Retina (tissue), 1 donor: Measurements from ENCODE around the gene C17orf114.
A peak's percentile ranks its signal among the peaks of the same experiment; 100 is the strongest.

ENCODE experiments used
- DNase-seq: peaks from one replicate; pipeline ENCODE4 v3.0.0-alpha.2; 2016

The C17orf114 gene

GRCh38 chr17:4785311-4786105 is 16.6 kb downstream of the C17orf114 start:
- DNase-seq = peak; percentile 70

DNA sequence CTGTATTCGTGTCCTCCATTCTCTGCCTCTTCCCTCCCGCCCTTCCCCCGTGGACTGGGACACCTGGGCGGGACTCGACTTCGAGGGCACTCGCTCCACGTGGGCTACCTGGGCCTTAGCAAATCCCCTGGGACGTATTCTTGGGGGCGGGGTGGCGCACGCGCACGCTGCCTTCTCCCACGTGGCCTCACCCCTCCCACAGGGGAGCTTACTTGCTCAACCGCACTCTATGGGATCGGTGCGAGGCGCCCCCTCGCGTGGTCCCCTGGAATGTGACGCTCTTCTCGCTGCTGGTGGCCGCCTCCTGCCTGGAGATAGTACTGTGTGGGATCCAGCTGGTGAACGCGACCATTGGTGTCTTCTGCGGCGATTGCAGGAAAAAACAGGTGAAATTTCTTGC is 19.5 kb downstream of the C17orf114 start:
- DNase-seq = peak; percentile 10

DNA sequence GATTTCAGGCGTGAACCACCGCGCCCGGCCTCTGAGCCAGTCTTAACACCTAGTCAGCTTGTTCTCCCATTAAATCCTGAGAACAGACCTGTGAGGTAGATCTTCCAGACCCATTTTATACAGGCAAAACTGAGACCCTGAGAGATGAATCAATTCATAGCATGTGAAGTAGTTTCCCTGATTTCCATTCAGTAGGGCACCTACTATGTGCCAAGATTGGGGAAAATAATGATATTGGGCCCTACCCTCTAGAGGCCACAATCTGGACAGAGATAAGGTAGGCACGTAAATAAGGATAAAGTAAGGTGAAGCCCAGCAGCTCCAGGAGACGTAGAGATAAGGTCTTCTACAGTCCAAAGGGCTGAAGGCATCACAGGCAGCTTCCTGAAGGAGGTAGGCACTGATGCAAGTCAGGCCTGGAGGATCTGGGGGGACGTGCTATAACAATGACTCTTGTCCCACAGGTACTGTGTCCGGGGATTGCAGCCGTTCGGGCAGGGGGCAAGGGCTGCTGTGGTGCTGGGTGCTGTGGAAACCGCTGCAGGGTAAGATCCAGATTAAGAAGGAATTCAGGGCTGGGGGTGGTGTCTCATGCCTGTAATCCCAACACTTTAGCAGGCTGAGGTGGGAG is 21.7 kb downstream of the C17orf114 start:
- DNase-seq = no peak

- DNase-seq = no peak
Observed at GRCh38 chr17:4777969-4778760, 24.0 kb downstream of the C17orf114 start.

DNA sequence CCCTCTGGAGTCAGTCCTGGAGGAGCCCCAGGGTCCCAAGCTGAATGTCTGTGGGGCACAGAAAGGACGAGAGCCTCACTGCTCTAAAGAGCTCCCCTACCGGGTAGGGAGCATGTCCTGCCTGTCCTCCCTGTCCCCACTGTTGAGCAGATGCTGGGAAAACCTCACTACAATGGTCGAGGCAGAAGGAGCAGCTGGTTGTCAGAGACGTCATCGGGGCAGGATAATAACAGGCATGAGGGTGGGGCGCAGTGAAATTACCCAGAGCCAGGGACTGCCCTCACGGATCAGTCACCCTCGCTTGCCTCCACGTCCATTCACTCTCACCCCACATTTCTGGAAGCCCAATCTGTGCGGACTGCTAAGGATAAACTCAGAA is 29.9 kb downstream of the C17orf114 start:
- no peak for DNase-seq

GRCh38 chr17:4771519-4772234 is 30.5 kb downstream of the C17orf114 start, which contains the start of gene TM4SF5:
Gene TM4SF5 (plus strand): TSS chr17:4771886. CDS start chr17:4771923, 37 bp downstream.
- DNase-seq = no peak

DNA sequence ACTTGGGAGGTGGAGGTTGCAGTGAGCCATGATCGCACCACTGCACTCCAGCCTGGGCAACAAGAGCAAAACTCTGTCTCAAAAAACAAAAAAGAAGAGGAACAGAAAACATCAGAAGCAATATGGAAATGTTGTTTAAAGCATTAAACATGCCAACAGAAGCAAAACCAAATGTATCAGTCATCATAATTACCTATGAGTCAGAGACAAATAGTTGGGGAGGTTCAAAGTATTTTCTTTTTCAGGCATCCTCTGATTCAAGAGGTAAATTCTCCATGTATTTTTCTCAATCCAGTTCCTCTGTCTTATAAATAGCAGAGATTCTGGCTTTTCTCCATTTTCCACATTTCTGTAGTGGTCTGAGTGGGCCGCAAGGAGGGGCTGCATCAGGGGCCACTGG is 32.5 kb downstream of the C17orf114 start:
- no peak for DNase-seq

- no peak for DNase-seq
Observed at GRCh38 chr17:4768298-4768697, 33.8 kb downstream of the C17orf114 start.

DNA sequence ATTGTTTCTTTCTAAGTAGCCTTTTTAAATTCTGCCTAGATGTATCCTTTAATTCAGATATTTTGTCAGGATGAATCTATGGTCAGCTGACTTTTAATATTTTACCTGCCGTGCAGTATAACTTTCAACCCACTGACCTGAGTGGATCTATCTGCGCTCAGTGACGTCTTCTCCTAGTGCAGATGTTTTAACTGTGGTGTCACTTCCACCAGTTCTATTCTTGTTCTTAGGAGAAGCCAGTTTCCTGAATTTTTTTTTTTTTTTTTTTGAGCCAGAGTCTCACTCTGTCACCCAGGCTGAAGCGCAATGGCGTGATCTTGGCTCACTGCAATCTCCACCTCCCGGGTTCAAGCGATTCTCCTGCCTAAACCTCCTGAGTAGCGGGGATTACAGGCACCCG is 35.4 kb downstream of the C17orf114 start:
- no peak for DNase-seq

- DNase-seq = no peak
Observed at GRCh38 chr17:4766201-4766600, 35.9 kb downstream of the C17orf114 start.

GRCh38 chr17:4764595-4764994 is 37.5 kb downstream of the C17orf114 start:
- DNase-seq = no peak

GRCh38 chr17:4759776-4760236 is 42.3 kb downstream of the C17orf114 start:
- no peak for DNase-seq

GRCh38 chr17:4753392-4753791 is 48.7 kb downstream of the C17orf114 start:
- no peak for DNase-seq

DNA sequence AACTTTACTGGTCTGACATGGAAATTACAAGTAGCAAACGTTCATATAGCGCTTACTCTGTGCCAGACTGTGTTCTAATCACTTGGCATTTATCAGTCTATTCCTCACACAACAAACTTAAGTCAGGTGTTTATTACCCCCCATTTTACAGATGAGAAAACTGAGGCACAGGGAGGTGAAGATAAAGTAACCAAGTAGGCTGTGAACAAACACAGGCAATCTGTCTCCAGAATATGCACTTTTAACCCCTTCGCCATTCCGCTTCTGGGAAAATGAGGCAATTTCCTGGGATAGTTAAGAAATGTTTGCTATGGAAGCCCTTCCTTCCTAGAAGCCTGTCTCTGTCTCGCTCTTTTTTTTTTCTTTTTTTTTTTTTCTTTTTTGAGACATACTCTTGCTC is 50.2 kb downstream of the C17orf114 start:
- DNase-seq = no peak
